GM18498 (cell line): ENCODE measurements around the gene PSD2.

Experiments used
- ATAC-seq: cut with Tn5 transposase; IDR thresholded peaks from one replicate; pipeline ENCODE4 v1.9.1; 2021; ENCODE audit warnings: mild to moderate bottlenecking, moderate library complexity; ENCODE audit not compliant: unreplicated experiment

The PSD2 gene

DNA sequence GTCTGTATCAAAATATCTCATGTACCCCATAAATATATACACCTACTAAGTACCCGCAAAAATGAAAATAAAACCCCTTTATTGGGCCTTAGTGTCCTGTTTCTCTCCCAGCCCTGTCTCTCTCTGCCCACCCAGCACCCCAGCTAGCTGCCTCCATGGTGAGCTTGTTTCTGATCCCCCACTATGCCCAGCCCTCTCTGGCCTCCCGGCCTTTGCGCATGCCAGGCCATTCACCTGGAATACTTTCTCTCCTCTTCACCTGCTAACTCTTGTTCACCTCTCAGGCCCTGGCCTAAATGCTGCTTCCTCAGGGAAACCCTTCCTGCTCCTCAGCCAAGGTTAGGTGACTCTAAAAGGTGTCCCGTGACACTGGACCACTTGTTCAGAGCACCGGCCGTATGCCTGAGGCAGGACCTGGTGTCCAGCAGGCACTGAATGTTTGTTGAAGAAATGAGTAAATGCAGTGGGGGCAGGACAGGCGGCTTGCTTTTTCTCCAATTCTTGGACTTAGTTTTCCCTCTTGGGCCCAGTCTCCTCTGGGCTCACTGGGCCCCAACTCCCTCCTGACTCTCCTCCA, 58.5 kb downstream of the PSD2 start:
- no peak for ATAC-seq

DNA sequence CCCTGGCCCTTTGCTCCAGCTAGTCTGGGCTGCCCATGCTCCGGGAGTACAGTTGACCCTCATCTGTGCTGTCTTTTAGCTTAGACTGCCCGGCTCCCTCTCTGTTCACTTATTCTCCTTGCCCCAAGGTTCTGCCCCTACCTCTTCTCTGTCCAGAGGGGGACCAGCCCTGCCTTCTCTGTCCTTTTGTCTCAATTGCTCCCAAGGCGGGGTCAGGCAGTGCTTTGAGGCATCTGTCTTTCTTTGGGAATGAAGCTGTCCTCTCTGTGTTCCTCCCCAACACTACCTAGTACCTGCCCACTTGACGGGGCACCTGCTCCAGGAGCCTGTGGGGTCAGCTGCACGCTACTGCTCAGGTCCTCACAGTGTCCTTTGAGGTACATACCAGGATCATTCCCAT, 59.3 kb downstream of the PSD2 start:
- no peak for ATAC-seq

GRCh38 chr5:139855451-139855850, 59.8 kb downstream of the PSD2 start:
- ATAC-seq = no peak

DNA sequence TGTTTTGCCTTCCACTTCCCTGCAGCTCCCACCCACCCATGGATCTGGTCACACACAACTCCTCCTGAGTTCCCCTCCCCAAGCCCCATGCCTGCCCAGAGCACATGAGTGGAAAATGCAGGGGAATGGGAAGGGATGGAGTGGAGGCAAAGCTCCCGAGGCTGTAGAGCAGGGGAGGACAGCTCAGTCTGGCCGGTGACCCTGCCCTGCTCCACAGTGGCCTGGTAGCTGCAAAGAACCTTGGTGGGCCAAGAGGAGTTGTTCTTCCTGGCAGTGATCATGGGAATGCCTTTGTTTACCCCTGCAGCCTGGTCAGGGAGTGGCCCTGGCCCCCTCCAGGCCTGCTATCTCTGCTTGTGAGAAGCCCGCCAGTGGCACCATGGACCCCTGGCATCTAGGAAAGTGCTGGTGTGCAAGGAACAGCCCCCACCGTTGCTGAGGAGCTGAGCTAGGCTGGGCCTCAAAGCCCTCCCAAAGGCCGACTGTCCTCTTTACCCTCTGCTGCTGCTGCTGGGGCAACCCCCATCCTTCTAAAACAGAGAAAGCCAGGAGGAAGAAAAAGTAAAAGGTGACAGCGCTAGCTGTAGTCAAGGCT, 60.4 kb downstream of the PSD2 start:
- no peak for ATAC-seq

GRCh38 chr5:139856714-139857113, 61.1 kb downstream of the PSD2 start:
- ATAC-seq = no peak

- ATAC-seq = no peak
These were observed 63.4 kb downstream of the PSD2 start for GRCh38 chr5:139859013-139859412.

GRCh38 chr5:139861021-139861888, 65.6 kb downstream of the PSD2 start:
- no peak for ATAC-seq

DNA sequence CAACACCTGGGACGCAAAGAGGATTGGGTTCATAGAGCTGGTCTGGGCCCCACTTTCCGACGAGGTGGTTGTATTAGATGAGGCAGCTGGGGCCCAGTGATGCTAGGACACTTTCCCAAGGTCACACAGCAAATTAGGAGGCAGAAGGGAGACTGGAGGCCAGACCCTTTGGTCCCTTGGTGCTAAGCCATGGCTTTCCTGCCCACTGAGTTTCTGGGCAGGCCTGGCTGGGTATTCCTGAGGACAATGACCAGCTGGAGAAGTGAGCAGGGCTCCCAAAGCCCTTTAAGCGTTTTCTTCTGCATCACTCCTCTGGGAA, 66.2 kb downstream of the PSD2 start:
- ATAC-seq = no peak

GRCh38 chr5:139862313-139862712, 66.7 kb downstream of the PSD2 start:
- peak; percentile 53 for ATAC-seq

DNA sequence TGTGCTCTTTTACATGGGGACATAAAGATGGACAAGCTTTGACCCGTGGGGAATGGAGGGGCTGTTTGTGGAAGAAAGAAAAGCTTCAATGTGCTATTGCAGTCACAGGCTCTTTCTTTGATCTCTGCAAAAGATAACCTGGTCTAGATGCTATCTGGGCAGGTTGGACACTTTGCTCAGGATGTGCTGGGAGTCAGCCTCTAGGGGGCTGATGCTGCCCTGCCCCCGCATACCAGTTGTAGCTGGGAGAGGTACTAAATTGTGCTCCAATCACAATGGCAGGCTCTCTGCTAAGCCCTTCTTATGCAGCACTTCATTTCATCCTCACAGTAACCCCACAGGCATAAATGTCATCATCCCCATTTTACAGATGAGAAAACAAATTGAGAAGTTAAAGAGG, 67.2 kb downstream of the PSD2 start:
- no peak for ATAC-seq

- no peak for ATAC-seq
These were observed 67.8 kb downstream of the PSD2 start for GRCh38 chr5:139863361-139863760.

- peak; percentile 62 for ATAC-seq
These were observed 68.4 kb downstream of the PSD2 start for GRCh38 chr5:139863855-139864558.

DNA sequence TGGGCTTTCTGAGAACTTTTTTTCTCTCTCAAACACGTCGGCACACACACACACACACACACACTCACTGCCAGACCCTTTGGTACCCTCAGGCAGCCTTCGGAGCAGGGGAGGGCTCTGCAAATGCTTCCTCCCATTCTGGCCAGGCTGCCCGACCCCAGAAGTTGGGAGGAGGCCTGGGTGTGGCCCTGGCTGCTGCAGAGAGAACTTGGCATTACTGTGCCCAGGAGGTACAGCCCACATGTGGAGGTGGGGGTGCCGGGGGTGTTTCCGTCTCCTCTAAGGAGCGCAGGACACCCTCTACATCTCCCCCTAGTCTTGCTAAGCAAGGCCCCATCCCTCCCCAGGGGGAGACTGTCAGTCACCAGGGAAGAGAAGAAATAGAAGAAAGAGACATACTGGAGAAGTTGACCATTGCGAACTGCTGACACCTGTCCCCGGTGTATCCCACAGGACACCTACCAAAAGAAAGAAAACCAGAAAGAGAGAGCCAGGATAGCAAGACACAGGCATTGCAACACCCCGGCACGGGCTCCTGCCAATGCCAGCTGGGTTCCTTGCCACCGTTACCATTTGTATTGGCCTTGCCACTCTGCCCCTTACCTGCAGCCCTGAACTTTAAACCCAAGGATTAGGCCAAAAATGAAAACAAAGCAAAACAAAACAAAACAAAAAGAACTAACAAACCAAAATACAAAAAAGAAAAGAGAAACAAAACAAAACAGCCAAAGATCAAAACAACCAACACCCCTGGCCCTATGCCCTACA, 69.3 kb downstream of the PSD2 start:
- no peak for ATAC-seq

- ATAC-seq = no peak
These were observed 71.5 kb downstream of the PSD2 start for GRCh38 chr5:139867109-139867508.

- ATAC-seq = no peak
These were observed 72.0 kb downstream of the PSD2 start for GRCh38 chr5:139867581-139867980.

DNA sequence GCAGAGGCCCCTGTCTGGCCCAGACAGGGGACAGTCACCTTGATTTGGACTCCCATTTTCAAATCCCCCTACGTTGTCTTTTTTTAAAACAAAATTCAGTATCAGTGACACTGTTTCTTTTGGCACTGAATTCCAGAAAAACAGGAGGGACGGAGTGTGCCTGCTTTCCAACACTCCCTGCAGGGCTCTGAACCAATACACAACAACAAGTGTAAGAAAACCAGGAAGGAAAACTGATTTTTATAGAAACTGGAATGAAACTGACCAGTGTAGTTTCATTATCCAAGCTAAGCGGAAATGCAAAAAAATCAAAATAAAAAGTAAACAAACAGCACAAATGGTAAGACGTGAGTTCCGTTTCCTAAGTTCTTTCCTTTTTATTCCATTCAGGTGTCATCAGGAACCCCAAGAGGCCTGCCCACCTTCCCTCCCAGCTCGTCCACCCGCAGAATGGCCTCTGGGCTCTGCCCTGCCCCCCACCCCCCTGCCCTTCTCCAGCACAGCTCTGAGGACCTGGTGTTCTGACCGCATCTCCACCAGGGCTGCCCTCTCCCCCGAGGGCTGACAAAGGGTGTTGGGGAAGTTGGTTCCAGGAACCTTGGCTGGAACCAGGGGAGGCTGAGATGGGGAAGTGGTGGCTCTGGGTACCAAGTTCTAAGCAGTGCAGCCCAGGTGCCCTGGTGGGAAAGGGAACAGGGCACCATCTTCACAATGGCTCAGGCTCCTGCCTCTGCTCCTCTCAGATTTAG, 73.6 kb downstream of the PSD2 start:
- ATAC-seq = no peak

- ATAC-seq = no peak
These were observed 75.1 kb downstream of the PSD2 start for GRCh38 chr5:139870677-139871076.

DNA sequence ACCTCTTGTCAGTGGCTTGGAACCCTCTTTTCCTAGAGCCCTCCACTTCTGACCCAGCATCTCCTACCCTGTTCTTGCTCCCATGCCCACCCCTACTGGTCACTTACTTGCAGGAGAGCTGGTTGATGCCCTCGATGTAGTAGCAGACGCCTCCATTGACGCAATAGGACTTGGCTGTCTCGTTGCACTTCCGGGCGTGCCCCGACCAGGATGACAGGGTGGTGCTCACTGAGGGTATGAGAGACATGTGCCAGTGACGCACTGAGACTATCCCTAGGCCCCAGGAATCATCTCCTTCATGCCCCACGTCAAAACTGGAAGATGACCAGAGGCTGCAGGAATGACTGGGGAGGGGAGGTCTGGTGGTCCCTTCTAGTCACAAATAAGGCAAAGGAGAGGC, 76.0 kb downstream of the PSD2 start:
- no peak for ATAC-seq

- no peak for ATAC-seq
These were observed 76.6 kb downstream of the PSD2 start for GRCh38 chr5:139872052-139872766.
